Midbrain (tissue), 1 donor: ENCODE data around the gene TTC6.
"Not testable (repeated sequence)": the region's sequence is repeated elsewhere in the genome, so short reads cannot be mapped to it uniquely, and the experiment has no call there.

ENCODE experiments used
- DNase-seq: peaks from one replicate; lab custom pipeline; 2025; lab: John Stamatoyannopoulos, UW

The TTC6 gene, protein sequence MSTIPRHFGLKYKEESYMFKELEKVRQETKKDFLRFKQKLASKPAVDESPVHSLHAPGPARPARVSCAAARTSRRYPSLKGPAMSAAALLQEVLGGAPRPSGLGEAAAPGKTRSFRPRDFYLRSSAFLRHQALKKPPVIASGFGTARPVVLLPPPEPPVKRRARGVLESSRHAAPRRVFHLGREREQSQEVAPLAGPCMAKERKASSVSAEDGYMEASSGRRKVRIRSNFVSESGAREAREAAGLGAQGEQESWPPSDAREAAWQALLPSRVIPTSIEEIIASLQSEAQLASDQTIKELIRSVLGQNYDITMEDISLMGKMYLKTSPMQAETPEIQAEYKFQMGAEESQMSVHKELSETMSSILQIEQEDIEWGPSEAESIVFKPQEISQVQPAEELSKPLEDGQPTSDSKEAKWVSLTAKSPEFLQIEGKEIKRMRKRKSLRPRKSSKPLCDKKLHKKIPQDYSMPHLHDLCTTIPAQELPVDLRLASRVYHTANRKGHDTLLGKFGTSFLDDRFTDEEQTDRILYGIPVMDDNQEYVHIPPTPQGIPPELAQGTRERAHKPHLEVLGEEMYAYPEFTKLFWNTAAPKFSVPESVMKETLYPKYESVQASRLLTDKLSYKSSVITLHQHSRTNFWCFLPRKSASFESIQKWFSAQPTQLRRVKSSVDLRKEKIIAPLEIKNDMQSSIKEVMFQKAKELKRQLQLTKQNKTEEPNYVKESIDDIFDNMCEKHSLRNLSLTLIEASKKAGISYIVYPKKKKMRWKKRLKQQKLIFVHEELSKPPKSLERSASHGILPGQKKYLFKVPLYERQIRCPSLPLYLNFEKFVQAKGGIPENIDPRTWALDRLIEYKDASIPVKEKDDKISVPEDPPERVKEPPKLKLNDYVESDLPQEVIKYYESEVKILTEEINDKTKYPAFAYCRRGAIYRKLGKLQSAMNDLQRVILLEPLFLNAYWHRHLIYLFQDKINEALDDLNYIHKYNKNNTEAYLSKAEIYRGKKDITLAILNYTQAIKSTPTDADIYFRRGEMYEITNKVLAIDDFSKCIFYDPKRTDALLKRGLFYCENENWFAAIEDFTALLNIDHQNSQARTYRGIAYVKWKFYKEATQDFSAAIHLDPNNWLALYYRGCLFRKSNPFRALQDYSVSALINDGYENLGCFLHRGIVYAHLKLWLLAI (N-terminal part only)

GRCh38 chr14:37594971-37595808, at the start of gene TTC6, which contains the start of gene FOXA1:
Gene TTC6 (plus strand): TSS chr14:37595629. CDS start chr14:37622065, 26,436 bp downstream.
Gene FOXA1 (minus strand): TSS chr14:37595249. CDS start chr14:37594972, 277 bp downstream.
- DNase-seq, result no peak

GRCh38 chr14:37546621-37547447, 48.6 kb upstream of the TTC6 start:
- no peak for DNase-seq

DNA sequence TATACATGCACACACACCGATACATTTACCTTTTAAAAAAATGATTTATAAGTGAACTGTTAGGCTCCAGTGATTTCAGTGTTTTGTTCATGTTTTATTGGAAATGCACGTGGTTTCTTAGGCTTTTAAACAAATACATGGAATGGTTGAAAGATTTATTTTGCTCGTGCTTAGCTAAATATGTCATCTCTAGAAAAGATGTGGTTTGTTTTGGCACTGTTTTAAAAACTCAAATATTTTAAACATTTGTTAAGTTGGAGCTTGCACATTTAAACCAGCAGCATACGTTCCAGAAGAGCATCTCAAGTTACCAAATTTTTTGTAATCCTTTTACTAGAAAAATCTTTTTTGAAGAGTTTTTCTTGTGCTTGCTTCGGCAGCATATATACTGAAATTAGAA, 44.9 kb upstream of the TTC6 start:
- DNase-seq, result no peak

- DNase-seq, result no peak
Observed at GRCh38 chr14:37551119-37551518, 44.3 kb upstream of the TTC6 start.

DNA sequence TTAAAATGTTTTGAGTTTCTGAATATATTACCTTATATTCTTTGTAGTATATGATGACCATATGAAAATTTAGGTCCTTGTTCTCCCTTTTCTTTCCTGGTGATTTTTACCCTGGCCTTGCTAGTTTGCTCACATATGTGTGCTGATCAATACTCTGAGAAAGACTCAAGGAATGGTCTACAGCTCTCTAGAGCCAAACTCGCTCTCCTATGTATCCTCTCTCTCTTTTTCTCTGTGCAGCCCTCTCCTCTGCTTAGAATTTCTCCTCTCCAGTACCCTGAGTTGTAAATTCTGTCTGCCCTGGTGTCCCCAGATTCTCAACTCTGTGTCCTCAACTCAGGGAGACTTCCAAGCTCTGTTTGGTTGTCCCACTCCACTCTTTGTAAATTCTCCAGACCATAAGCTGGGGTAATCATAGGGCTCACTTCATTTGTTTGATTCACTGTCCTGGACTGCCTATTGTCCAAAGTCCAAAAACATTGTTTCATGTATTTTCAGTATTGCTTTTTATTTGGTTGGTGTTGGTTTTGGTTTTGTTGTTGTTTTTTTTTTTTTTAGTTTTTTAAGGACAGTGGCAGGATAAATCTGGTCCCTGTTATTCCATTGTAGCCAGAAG, 41.4 kb upstream of the TTC6 start:
- no peak for DNase-seq

DNA sequence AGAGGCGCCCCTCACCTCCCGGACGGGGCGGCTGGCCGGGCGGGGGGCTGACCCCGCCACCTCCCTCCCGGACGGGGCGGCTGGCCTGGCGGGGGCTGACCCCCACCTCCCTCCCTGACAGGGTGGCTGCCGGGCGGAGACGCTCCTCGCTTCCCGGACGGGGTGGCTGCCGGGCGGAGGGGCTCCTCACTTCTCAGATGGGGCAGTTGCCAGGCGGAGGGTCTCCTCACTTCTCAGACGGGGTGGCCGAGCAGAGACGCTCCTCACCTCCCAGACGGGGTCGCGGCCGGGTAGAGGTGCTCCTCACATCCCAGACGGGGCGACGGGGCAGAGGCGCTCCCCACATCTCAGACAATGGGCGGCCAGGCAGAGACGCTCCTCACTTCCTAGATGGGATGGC, 39.8 kb upstream of the TTC6 start:
- not testable (repeated sequence) for DNase-seq

DNA sequence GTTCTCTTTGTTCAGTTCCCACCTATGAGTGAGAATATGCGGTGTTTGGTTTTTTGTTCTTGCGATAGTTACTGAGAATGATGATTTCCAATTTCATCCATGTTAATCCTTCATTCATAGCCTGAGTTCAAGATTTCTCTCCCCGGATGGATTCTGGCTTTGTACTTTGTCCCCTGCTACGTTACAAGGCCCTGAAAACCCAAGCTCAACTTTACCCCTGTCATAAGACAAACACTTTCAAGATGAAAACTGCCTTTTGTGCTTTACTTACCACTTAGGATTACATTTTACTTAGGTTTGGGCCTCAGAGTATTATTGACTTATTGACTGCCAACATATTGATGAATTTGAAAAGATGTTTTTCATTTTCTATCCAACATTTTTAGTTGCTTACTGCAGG, 36.7 kb upstream of the TTC6 start:
- no peak for DNase-seq

DNA sequence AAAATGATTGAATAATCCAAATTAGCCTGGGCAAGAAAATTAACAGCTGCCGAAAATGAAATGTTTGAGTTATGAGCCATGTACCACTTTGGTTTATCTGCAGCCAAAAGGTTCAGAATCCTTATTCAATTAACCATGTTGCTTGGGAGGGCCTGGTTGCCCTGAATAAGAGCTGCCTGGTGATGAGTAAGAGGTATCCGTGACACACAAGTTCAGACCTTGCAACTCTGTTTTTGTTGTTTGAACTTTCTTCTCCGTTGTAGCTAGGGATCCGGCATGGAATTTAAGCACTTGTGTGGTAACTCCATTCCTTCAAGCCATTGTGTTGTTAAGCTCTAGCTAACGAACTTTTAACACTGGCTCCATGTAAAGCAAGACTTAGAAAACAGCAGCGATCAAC, 36.0 kb upstream of the TTC6 start:
- no peak for DNase-seq

DNA sequence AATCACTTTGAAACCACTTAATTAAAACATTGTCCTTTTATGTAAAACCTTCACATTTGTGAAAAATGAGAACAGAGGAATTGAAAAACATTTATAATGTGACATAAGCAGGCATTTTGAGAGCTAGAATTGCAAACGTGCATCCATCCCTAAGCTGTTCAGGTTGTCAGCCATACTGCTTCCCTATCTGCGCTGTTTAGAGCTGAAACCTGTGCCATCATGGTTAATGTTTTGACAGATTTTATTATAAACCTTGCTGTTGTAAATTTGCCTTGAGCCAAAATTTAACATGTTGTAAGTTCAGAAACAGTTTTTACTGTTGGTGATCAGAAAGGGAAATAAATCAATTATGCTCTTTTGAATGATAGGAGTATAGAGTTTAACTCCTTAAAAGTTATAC, 32.2 kb upstream of the TTC6 start:
- DNase-seq, result no peak

DNA sequence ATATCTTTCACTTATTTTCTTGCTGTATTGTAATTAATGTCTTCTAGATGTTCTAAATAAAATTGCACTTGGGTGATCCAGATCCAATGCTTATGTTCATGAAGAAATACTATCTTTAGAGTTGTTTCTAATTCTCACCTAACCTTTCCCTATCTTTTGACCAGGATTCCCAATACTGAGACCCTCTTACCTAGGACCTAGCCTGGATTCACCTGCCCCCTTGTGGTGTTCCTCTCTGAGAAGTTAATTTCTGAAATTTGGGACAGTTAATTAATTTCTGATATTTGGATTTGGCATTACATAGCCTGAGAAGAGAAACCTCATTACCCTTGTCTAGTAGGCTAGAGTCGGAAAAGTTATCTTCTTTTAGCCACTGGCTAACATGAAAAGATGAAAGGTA, 29.9 kb upstream of the TTC6 start:
- DNase-seq, result no peak

- no peak for DNase-seq
Observed at GRCh38 chr14:37566811-37567371, 28.5 kb upstream of the TTC6 start.

- no peak for DNase-seq
Observed at GRCh38 chr14:37569729-37570128, 25.7 kb upstream of the TTC6 start.

DNA sequence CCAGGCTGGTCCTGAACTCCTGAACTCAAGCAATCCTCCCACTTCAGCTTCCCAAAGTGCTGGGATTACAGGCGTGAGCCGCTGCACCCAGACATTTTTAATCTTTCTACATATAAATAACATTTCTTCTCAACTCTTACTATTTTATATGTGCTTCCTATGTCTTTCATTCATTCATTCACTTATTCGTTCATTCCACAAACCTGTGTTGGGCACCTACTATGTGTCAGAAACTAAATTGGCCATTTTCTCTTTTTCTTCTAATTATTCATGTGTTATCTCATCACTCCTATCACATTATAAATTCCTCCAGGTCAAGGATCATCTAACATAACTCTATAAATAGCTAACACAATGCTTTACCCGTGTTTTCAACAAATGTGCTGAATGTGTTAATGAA, 24.0 kb upstream of the TTC6 start:
- no peak for DNase-seq

DNA sequence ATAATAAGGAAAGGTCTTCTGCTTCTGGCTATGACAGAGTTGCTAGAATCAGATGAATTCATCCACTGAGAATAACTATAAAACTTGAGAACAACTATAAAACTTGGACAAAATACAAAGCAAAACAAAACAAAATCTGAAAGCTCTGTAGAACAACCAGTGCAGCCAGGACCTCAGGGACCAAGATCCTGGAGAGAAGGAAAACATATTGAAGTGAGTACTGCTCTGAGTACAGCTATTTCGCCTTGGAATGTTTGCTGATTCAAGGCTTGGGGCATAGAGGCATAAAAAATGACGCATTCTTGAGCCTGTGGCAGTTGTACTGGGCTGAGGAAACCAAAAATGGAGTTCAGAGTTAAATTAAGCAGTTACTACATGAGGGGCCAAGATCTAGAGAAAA, 22.1 kb upstream of the TTC6 start:
- no peak for DNase-seq

DNA sequence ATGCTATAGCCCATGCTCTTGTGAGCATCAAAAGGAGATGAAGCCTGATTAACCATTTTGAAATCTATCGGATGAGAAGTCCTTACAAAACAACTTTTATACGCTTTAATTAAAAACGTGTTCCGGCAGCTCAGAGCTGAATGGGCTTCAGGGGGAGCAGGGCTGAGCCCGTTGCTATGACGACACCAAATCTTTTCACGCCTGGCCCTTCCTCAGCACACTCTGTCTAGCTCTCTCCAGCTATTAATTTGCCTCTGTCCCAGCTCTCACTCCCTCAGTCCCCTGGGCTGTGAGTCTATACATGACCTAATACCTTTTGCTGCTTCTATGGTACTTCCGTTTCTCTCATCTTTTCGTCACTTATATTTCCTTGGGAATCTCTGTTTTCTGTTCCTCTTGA, 16.2 kb upstream of the TTC6 start:
- DNase-seq, result no peak

- DNase-seq, result no peak
Observed at GRCh38 chr14:37580146-37580545, 15.3 kb upstream of the TTC6 start.

GRCh38 chr14:37583358-37584210, 11.8 kb upstream of the TTC6 start:
- DNase-seq, result no peak

- no peak for DNase-seq
Observed at GRCh38 chr14:37584211-37585100, 11.0 kb upstream of the TTC6 start.
